ENCODE measurements around the gene TIPIN. TPM values are rescaled to one million over a fixed set of nuclear protein-coding genes. Genes with fewer than 3 reads are reported as not detected.
"Not testable (repeated sequence)": the region's sequence is repeated elsewhere in the genome, so short reads cannot be mapped to it uniquely, and the experiment has no call there.

The TIPIN gene
- total RNA-seq, 1 donor from 2014 or later: 2.4 TPM

GRCh38 chr15:66310786-66311185, 45.7 kb downstream of the TIPIN start:
- no peak for DNase-seq
- no peak for TF ChIP-seq CTCF (IDR thresholded peaks at IDR 0.05; ENCODE audit: borderline replicate concordance)
- H3K4me1 ChIP-seq: peaks cover 4% of the 10 kb centered on the region
- intact Hi-C loops (cut with micrococcal nuclease): no loop called here
- H3K27me3 ChIP-seq (ENCODE audit: low read depth): no peaks in the 10 kb centered on the region
- H3K4me3 ChIP-seq: no peak overlapping the region
- no peaks in the 10 kb centered on the region for H3K9me3 ChIP-seq (replicated peaks)
- no peak overlapping the region for H3K27ac ChIP-seq (replicated peaks)
- H3K36me3 ChIP-seq: peaks cover 92% of the 10 kb centered on the region

GRCh38 chr15:66309828-66310227, 46.7 kb downstream of the TIPIN start:
- Histone ChIP-seq H3K4me1 (peaks cover 4% of the 10 kb centered on the region), H3K4me3 (no peak overlapping the region), H3K27ac (replicated peaks) (no peak overlapping the region), H3K36me3 (peaks cover 91% of the 10 kb centered on the region), H3K9me3 (replicated peaks) (no peaks in the 10 kb centered on the region), H3K27me3 (ENCODE audit: low read depth) (no peaks in the 10 kb centered on the region)
- DNase-seq: no peak
- intact Hi-C loops (cut with micrococcal nuclease): no loop called here
- no peak for TF ChIP-seq CTCF (IDR thresholded peaks at IDR 0.05; ENCODE audit: borderline replicate concordance)

- intact Hi-C loops (cut with micrococcal nuclease): no loop called here
Measured at GRCh38 chr15:66308531-66308930, 48.0 kb downstream of the TIPIN start.

GRCh38 chr15:66306381-66306780, 50.1 kb downstream of the TIPIN start:
- H3K4me1 ChIP-seq: peaks cover 4% of the 10 kb centered on the region
- no peak overlapping the region for H3K4me3 ChIP-seq
- no peak overlapping the region for H3K27ac ChIP-seq (replicated peaks)
- H3K27me3 ChIP-seq (ENCODE audit: low read depth): no peaks in the 10 kb centered on the region
- no peaks in the 10 kb centered on the region for H3K9me3 ChIP-seq (replicated peaks)
- H3K36me3 ChIP-seq: peaks cover 65% of the 10 kb centered on the region
- intact Hi-C loops (cut with micrococcal nuclease): no loop called here
- no peak for DNase-seq
- no peak for TF ChIP-seq CTCF (IDR thresholded peaks at IDR 0.05; ENCODE audit: borderline replicate concordance)

More at GRCh38 chr15:66308531-66308930, 48.0 kb downstream of the TIPIN start:
- H3K4me3 ChIP-seq: no peak overlapping the region
- no peak for DNase-seq
- H3K27me3 ChIP-seq (ENCODE audit: low read depth): no peaks in the 10 kb centered on the region
- no peak for TF ChIP-seq CTCF (IDR thresholded peaks at IDR 0.05; ENCODE audit: borderline replicate concordance)
- H3K36me3 ChIP-seq: peaks cover 80% of the 10 kb centered on the region
- no peaks in the 10 kb centered on the region for H3K9me3 ChIP-seq (replicated peaks)
- H3K27ac ChIP-seq (replicated peaks): no peak overlapping the region
- H3K4me1 ChIP-seq: peaks cover 4% of the 10 kb centered on the region

- DNase-seq; intact Hi-C loops (cut with micrococcal nuclease); H3K27ac ChIP-seq (replicated peaks); H3K9me3 ChIP-seq (replicated peaks); H3K4me3 ChIP-seq; H3K4me1 ChIP-seq; H3K27me3 ChIP-seq (ENCODE audit: low read depth): not testable (repeated sequence)
- H3K36me3 ChIP-seq: peaks cover 52% of the 10 kb centered on the region
Measured at GRCh38 chr15:66304425-66304824, 52.1 kb downstream of the TIPIN start.

- no peak for DNase-seq
- no peak for TF ChIP-seq CTCF (IDR thresholded peaks at IDR 0.05; ENCODE audit: borderline replicate concordance)
- no peaks in the 10 kb centered on the region for H3K9me3 ChIP-seq (replicated peaks)
- no peak overlapping the region for H3K4me3 ChIP-seq
- H3K36me3 ChIP-seq: peaks cover 37% of the 10 kb centered on the region
- no peaks in the 10 kb centered on the region for H3K27me3 ChIP-seq (ENCODE audit: low read depth)
- no peak overlapping the region for H3K27ac ChIP-seq (replicated peaks)
- peaks cover 4% of the 10 kb centered on the region for H3K4me1 ChIP-seq
- intact Hi-C loops (cut with micrococcal nuclease): no loop called here
Measured at GRCh38 chr15:66302489-66303278, 53.8 kb downstream of the TIPIN start.

Measured in left ventricle myocardium inferior (tissue), 1 donor.